Panc1 (cell line): ENCODE results near the gene OR2T35.

Source experiments
- POLR2AphosphoS5 ChIP-seq: IDR thresholded peaks from 2 replicates; pipeline ENCODE4 v1.6.1; 2012; ENCODE audit warnings: mild to moderate bottlenecking, low read depth, low read length, moderate library complexity
- TCF7L2 ChIP-seq: IDR thresholded peaks from 2 replicates; pipeline ENCODE4 v1.6.1; 2011; ENCODE audit warnings: mild to moderate bottlenecking, low read depth, low read length, inconsistent platforms
- TF ChIP-seq, protein P1 (sequence below): fragments of 450-650 bp; IDR thresholded peaks from 2 replicates; pipeline ENCODE4 v1.5.1; 2017; ENCODE audit warnings: mild to moderate bottlenecking
- TF ChIP-seq, protein P2 (sequence below), 2 experiments: IDR thresholded peaks; 2 replicates each; pipeline ENCODE4 v1.6.1; 2011 to 2012; ENCODE audit warnings: low read depth in 2 of 2, control low read depth in 1 of 2, low read length in 1 of 2, mild to moderate bottlenecking in 1 of 2, moderate library complexity in 1 of 2; ENCODE audit not compliant: insufficient read depth in 1 of 2

DNA sequence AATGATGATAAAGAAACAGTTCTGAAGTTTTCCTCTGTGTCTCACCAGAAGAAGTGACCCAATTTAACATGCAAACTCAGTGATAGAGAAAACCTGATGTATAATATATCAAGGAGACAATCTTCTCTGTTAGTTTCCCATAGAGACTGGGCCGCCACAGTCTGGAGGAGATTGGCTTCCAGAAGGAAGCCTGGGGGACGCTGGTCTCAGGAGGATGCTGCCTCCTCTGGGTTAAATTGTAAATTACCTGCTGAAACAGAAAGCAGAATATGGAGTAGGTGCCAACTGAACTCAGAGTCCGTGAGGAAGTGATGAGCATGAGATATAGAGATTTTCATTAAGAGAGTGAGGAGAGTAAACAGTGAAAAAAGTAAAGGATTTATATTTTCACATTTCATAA lies 41.7 kb upstream of the OR2T35 start:
- TF ChIP-seq, protein P1, sequence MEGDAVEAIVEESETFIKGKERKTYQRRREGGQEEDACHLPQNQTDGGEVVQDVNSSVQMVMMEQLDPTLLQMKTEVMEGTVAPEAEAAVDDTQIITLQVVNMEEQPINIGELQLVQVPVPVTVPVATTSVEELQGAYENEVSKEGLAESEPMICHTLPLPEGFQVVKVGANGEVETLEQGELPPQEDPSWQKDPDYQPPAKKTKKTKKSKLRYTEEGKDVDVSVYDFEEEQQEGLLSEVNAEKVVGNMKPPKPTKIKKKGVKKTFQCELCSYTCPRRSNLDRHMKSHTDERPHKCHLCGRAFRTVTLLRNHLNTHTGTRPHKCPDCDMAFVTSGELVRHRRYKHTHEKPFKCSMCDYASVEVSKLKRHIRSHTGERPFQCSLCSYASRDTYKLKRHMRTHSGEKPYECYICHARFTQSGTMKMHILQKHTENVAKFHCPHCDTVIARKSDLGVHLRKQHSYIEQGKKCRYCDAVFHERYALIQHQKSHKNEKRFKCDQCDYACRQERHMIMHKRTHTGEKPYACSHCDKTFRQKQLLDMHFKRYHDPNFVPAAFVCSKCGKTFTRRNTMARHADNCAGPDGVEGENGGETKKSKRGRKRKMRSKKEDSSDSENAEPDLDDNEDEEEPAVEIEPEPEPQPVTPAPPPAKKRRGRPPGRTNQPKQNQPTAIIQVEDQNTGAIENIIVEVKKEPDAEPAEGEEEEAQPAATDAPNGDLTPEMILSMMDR: peak; percentile 60
- TF ChIP-seq TCF7L2 (no peak), POLR2AphosphoS5 (no peak)
- TF ChIP-seq, protein P2, sequence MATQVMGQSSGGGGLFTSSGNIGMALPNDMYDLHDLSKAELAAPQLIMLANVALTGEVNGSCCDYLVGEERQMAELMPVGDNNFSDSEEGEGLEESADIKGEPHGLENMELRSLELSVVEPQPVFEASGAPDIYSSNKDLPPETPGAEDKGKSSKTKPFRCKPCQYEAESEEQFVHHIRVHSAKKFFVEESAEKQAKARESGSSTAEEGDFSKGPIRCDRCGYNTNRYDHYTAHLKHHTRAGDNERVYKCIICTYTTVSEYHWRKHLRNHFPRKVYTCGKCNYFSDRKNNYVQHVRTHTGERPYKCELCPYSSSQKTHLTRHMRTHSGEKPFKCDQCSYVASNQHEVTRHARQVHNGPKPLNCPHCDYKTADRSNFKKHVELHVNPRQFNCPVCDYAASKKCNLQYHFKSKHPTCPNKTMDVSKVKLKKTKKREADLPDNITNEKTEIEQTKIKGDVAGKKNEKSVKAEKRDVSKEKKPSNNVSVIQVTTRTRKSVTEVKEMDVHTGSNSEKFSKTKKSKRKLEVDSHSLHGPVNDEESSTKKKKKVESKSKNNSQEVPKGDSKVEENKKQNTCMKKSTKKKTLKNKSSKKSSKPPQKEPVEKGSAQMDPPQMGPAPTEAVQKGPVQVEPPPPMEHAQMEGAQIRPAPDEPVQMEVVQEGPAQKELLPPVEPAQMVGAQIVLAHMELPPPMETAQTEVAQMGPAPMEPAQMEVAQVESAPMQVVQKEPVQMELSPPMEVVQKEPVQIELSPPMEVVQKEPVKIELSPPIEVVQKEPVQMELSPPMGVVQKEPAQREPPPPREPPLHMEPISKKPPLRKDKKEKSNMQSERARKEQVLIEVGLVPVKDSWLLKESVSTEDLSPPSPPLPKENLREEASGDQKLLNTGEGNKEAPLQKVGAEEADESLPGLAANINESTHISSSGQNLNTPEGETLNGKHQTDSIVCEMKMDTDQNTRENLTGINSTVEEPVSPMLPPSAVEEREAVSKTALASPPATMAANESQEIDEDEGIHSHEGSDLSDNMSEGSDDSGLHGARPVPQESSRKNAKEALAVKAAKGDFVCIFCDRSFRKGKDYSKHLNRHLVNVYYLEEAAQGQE (IDR thresholded peaks at IDR 0.05; ENCODE audit: insufficient read depth in 1 of 2, low read depth in 2 of 2, low read length in 1 of 2): no peak
